HepG2 (cell line): ENCODE results near the gene SPRN. TPM values are rescaled to one million over a fixed set of nuclear protein-coding genes. Genes with fewer than 3 reads are reported as not detected.

Source experiments
- ATAC-seq: fragments of 200-7000 bp; cut with Tn5 transposase; 3 replicates; pipeline ENCODE4 v1.9.1; 2020; ENCODE audit warnings: mild to moderate bottlenecking, moderate library complexity
- BruUV-seq: library from RNA; stranded (reverse); fragments of 400-500 nt; replicated peaks from 2 replicates; lab custom pipeline; 2021; lab: Mats Ljungman, UMichigan
- CTCF ChIA-PET: fragments of 300-600 bp; formaldehyde crosslinking; extraction: SDS; loops from one replicate; lab custom pipeline; 2021; ENCODE audit warnings: low total read pairs, inconsistent platforms, low intra/inter-chr PET ratio; lab: Yijun Ruan, JAX
- POLR2A ChIA-PET: fragments of 350-600 bp; sonication (Branson Sonifier 250); formaldehyde crosslinking; loops from one replicate; lab custom pipeline; 2020; ENCODE audit warnings: antibody characterized with exemption, inconsistent platforms; lab: Yijun Ruan, JAX
- DNase-seq: peaks from one replicate; pipeline ENCODE4 v3.0.0-alpha.2; 2015; ENCODE audit warnings: low spot score
- FAIRE-seq: peaks from 3 replicates; lab custom pipeline; 2011; peaks lifted over from hg19 to GRCh38; lab: Jason Lieb, UNC
- H2AFZ ChIP-seq: one replicate; pipeline ENCODE4 v1.6.1; 2011; ENCODE audit warnings: low read length, inconsistent platforms
- H3K27ac ChIP-seq: fragments of 300-600 bp; 3 replicates; pipeline ENCODE4 v1.8.0; 2011; ENCODE audit warnings: mixed run types, mild to moderate bottlenecking, mixed read lengths, low read length, inconsistent platforms; ENCODE audit not compliant: insufficient read depth; ENCODE audit errors: extremely low read length
- H3K27me3 ChIP-seq, 2 experiments: fragments of 200-600 bp in 1 of 2; 2 replicates in 1 of 2; 3 replicates in 1 of 2; pipeline versions ENCODE4 v1.6.0 to v1.8.0; 2011; ENCODE audit warnings: low read length in 2 of 2, mild to moderate bottlenecking in 2 of 2, moderate library complexity in 2 of 2, inconsistent platforms in 1 of 2; ENCODE audit not compliant: insufficient read depth in 2 of 2, control insufficient read depth in 1 of 2
- H3K36me3 ChIP-seq, 2 experiments: fragments of 200-600 bp in 1 of 2; replicated peaks in 1 of 2; 2 replicates in 1 of 2; 3 replicates in 1 of 2; pipeline versions ENCODE4 v1.5.1 to v1.8.0; 2011; ENCODE audit warnings: low read length in 2 of 2, inconsistent platforms in 1 of 2; ENCODE audit not compliant: insufficient read depth in 2 of 2, control insufficient read depth in 1 of 2
- H3K4me1 ChIP-seq: 2 replicates; pipeline ENCODE4 v1.5.1; 2012; ENCODE audit warnings: low read length, inconsistent platforms; ENCODE audit not compliant: insufficient read depth
- H3K4me2 ChIP-seq: 2 replicates; pipeline ENCODE4 v1.6.0; 2011; ENCODE audit warnings: low read depth, low read length, inconsistent platforms
- H3K4me3 ChIP-seq, 3 experiments: fragments of 200-600 bp in 1 of 3; sonication (generic), shearing (Covaris generic) in 1 of 3; replicated peaks in 1 of 3; 2 replicates each; pipeline ENCODE4 v1.5.1; 2011 to 2016; ENCODE audit warnings: low read length in 3 of 3, inconsistent platforms in 2 of 3, low read depth in 2 of 3, mild to moderate bottlenecking in 2 of 3, control low read depth in 1 of 3, mixed read lengths in 1 of 3; ENCODE audit not compliant: insufficient read depth in 1 of 3
- H3K79me2 ChIP-seq: one replicate; pipeline ENCODE4 v1.6.1; 2011; ENCODE audit warnings: low read length, inconsistent platforms; ENCODE audit not compliant: insufficient read depth
- H3K9ac ChIP-seq: 2 replicates; pipeline ENCODE4 v1.6.0; 2011; ENCODE audit warnings: mild to moderate bottlenecking, low read depth, low read length, inconsistent platforms; ENCODE audit not compliant: insufficient read depth
- H3K9me3 ChIP-seq: 2 replicates; pipeline ENCODE4 v1.5.1; 2012; ENCODE audit warnings: mild to moderate bottlenecking, low read length
- H4K20me1 ChIP-seq: 2 replicates; pipeline ENCODE4 v1.6.0; 2011; ENCODE audit warnings: inconsistent platforms, mild to moderate bottlenecking, low read length, moderate library complexity; ENCODE audit not compliant: insufficient read depth
- ARNT2 ChIP-seq: sonication (generic); formaldehyde crosslinking; IDR thresholded peaks from 2 replicates; pipeline ENCODE4 v1.8.0; 2022; ENCODE audit warnings: mild to moderate bottlenecking, low read depth, missing genetic modification reagents, moderate library complexity
- EEA1 ChIP-seq: sonication (generic); formaldehyde crosslinking; IDR thresholded peaks from 2 replicates; pipeline ENCODE4 v1.5.1; 2020; ENCODE audit warnings: mild to moderate bottlenecking, missing genetic modification reagents, borderline replicate concordance
- IRX3 ChIP-seq: sonication (generic); formaldehyde crosslinking; IDR thresholded peaks from 2 replicates; pipeline ENCODE4 v1.8.1; 2023; ENCODE audit warnings: mild to moderate bottlenecking, low read depth, missing genetic modification reagents, borderline replicate concordance
- ISL2 ChIP-seq: sonication (generic); formaldehyde crosslinking; IDR thresholded peaks from 2 replicates; pipeline ENCODE4 v1.5.0; 2020; ENCODE audit warnings: missing genetic modification reagents
- NFE2L1 ChIP-seq: sonication (generic); formaldehyde crosslinking; IDR thresholded peaks from 2 replicates; pipeline ENCODE4 v1.4.0; 2020; ENCODE audit warnings: missing genetic modification reagents, mild to moderate bottlenecking, borderline replicate concordance
- PRPF4 ChIP-seq: fragments of 200-400 bp; formaldehyde crosslinking; IDR thresholded peaks from 2 replicates; pipeline ENCODE4 v1.6.1; 2016; ENCODE audit warnings: low read length, low read depth; ENCODE audit not compliant: poor library complexity, severe bottlenecking
- ZBTB25 ChIP-seq: IDR thresholded peaks from 2 replicates; pipeline ENCODE4 v1.6.1; 2018; ENCODE audit warnings: missing genetic modification reagents
- ZBTB3 ChIP-seq: sonication (generic); formaldehyde crosslinking; IDR thresholded peaks from 2 replicates; pipeline ENCODE4 v1.4.0; 2020; ENCODE audit warnings: low read depth, mild to moderate bottlenecking, moderate library complexity, missing genetic modification reagents, borderline replicate concordance
- ZBTB7A ChIP-seq: sonication (generic); formaldehyde crosslinking; IDR thresholded peaks from 2 replicates; pipeline ENCODE4 v1.8.0; 2022; ENCODE audit warnings: mild to moderate bottlenecking, missing genetic modification reagents
- ZNF138 ChIP-seq: sonication (generic); formaldehyde crosslinking; IDR thresholded peaks from 2 replicates; pipeline ENCODE4 v1.5.0; 2020; ENCODE audit warnings: mild to moderate bottlenecking, low read depth, missing genetic modification reagents
- ZNF256 ChIP-seq: sonication (generic); formaldehyde crosslinking; conservative IDR thresholded peaks from 2 replicates; pipeline ENCODE4 v1.4.0; 2020; ENCODE audit warnings: missing genetic modification reagents
- ZNF839 ChIP-seq: sonication (generic); formaldehyde crosslinking; IDR thresholded peaks from 2 replicates; pipeline ENCODE4 v1.4.0; 2020; ENCODE audit warnings: missing genetic modification reagents, mild to moderate bottlenecking, borderline replicate concordance
- WGBS: methylation state at CpG from one replicate; pipeline ENCODE4 v1.1.6; 2017; ENCODE audit warnings: low lambda C conversion rate; 5-methylcytosine and 5-hydroxymethylcytosine counted together
- in situ Hi-C: cut with HindIII; loops from 2 replicates; pipeline ENCODE4 v1.10.0; 2017; ENCODE audit warnings: low pct_unique_long_range_greater_than_20kb; ENCODE audit not compliant: extremely low pct_ligation_motif_present
- intact Hi-C: fragments of 100-400 bp; cut with micrococcal nuclease; formaldehyde crosslinking; loops from one replicate; pipeline ENCODE4 v1.10.0; 2022; ENCODE audit not compliant: unreplicated experiment
- polyA plus RNA-seq, 8 experiments: library from polyadenylated mRNA; depleted of rRNA in 3 of 8; stranded (reverse) in 7 of 8; unstranded in 1 of 8; fragments of >200 nt; fragmentation: Illumina TruSeq in 4 of 8; extraction: Trizol in 4 of 8; gene quantifications; 2 replicates each; pipeline versions ENCODE4 v1.2.1 to v1.2.3, GENCODE V29; 2011 to 2016; ENCODE audit warnings: low read depth in 4 of 8, missing spikeins in 1 of 8, mixed read lengths in 1 of 8; ENCODE audit not compliant: insufficient read depth in 1 of 8
- total RNA-seq, 5 experiments: library from RNA; depleted of rRNA; stranded (reverse); fragments of >200 nt; fragmentation: Illumina TruSeq; extraction: Trizol; gene quantifications; 2 replicates each; pipeline ENCODE4 v1.2.3, GENCODE V29; 2016; ENCODE audit warnings: low read depth in 1 of 5
- TF ChIP-seq, protein P1 (sequence below): sonication (generic); formaldehyde crosslinking; conservative IDR thresholded peaks from 2 replicates; pipeline ENCODE4 v1.4.0; 2020; ENCODE audit warnings: missing genetic modification reagents

The SPRN gene
- total and polyA plus RNA-seq, 2 of the 13 experiments (the other 11 are each of a cell fraction or from before 2014, with no cell fraction given) = not detected

DNA sequence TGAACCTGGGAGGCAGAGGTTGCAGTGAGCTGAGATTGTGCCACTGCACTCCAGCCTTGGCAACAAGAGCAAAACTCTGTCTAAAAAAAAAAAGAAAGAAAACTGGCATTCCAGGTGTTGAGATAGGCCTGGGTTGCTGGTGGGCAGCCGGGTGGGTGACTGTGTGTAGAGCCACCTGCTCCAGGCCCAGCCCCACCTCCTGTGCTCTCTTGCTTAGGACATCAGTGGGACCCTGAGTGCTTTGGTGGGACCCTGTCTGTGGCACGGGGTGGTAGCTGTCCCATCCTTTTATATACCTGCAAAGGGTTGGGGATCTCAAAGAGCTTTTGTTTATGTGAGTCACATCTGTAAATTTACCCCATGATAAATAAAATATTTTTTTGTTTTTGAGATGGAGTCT lies 39.2 kb downstream of the SPRN start:
- WGBS = 88% methylated on average over 2 of the region's 2 CpGs

More for the DNA sequence above, 39.2 kb downstream of the SPRN start:
- no peaks in the 10 kb centered on the region; a peak in 1 of 5 replicates for H3K27me3 ChIP-seq
- no peaks in the 10 kb centered on the region for H3K36me3 ChIP-seq
- TF ChIP-seq ARNT2 (CRISPR knock-in tag) = no peak
- no peak for TF ChIP-seq EEA1 (CRISPR knock-in tag)
- no peak for TF ChIP-seq ZNF256
- TF ChIP-seq, protein P1, sequence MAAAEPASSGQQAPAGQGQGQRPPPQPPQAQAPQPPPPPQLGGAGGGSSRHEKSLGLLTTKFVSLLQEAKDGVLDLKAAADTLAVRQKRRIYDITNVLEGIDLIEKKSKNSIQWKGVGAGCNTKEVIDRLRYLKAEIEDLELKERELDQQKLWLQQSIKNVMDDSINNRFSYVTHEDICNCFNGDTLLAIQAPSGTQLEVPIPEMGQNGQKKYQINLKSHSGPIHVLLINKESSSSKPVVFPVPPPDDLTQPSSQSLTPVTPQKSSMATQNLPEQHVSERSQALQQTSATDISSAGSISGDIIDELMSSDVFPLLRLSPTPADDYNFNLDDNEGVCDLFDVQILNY (CRISPR knock-in tag) = no peak
- no peak for TF ChIP-seq ZBTB3
- TF ChIP-seq PRPF4 = no peak
- no peak for TF ChIP-seq ZNF138 (CRISPR knock-in tag)
- TF ChIP-seq NFE2L1 (CRISPR knock-in tag) = no peak
- TF ChIP-seq IRX3 (CRISPR knock-in tag) = no peak
- no peak for TF ChIP-seq ZBTB25 (CRISPR knock-in tag)
- TF ChIP-seq ZBTB7A (CRISPR knock-in tag) = no peak
- TF ChIP-seq ZNF839 (CRISPR knock-in tag) = no peak
- no peak for TF ChIP-seq ISL2
- FAIRE-seq (no peak), ATAC-seq (no peak), DNase-seq (no peak)
- no peaks in the 10 kb centered on the region for H3K9me3 ChIP-seq
- peaks cover 7% of the 10 kb centered on the region for H3K4me1 ChIP-seq
- H3K4me3 ChIP-seq = no peak overlapping the region
- BruUV-seq = no TSS peak
- CTCF ChIA-PET = no interaction called here
- no peaks in the 10 kb centered on the region for H4K20me1 ChIP-seq
- no peak overlapping the region for H2AFZ ChIP-seq
- no peak overlapping the region for H3K27ac ChIP-seq
- intact Hi-C loops = no loop called here
- H3K79me2 ChIP-seq = no peaks in the 10 kb centered on the region
- no peak overlapping the region for H3K4me2 ChIP-seq
- POLR2A ChIA-PET = no interaction called here
- no peak overlapping the region for H3K9ac ChIP-seq
- in situ Hi-C loops = no loop called here
